Naive thymus-derived CD8-positive, alpha-beta T cell (primary cell): Measurements from ENCODE around the gene SLC5A1. TPM values are rescaled to one million over a fixed set of nuclear protein-coding genes. Genes with fewer than 3 reads are reported as not detected.

Experiments
- polyA plus RNA-seq, 3 donors: library from polyadenylated mRNA; unstranded; fragments of 300-500 nt; fragmentation: Illumina TruSeq; gene quantifications; one replicate each; pipeline ENCODE4 v1.2.3, GENCODE V29; 2021
- total RNA-seq, 8 experiments: library from RNA in 2 of 8; stranded (reverse) in 2 of 8; gene quantifications; one replicate each; pipeline ENCODE4 v1.2.3 and lab custom pipeline; 2021 to 2026

Gene SLC5A1
- total and polyA plus RNA-seq, 5 experiments from 2014 or later = not detected

Other genes with a start within 250 kb of the SLC5A1 start
- 10 to 100 TPM; 29.9 to 30.9 TPM for gene YWHAH, start 98.7 kb upstream of the SLC5A1 start, total RNA-seq
- 10 to 100 TPM; 25.1 to 44.4 (median 32.5) TPM for gene YWHAH, start 98.7 kb upstream of the SLC5A1 start, polyA plus RNA-seq
- gene C22orf42, start 116.0 kb downstream of the SLC5A1 start, total RNA-seq = not detected
- gene C22orf42, start 116.0 kb downstream of the SLC5A1 start, polyA plus RNA-seq = not detected
- under 1 TPM; 0.69 to 0.81 TPM for gene RFPL2, start 161.8 kb downstream of the SLC5A1 start, total RNA-seq
- 1 to 10 TPM in 1 of 3 donors, not detected in 2; 2.4 TPM for gene RFPL2, start 161.8 kb downstream of the SLC5A1 start, polyA plus RNA-seq
- not detected for gene SLC5A4, start 212.1 kb downstream of the SLC5A1 start, total RNA-seq
- not detected for gene SLC5A4, start 212.1 kb downstream of the SLC5A1 start, polyA plus RNA-seq